HG02973 (cell line): ENCODE results near the gene NFATC1.
"Not testable (repeated sequence)": the region's sequence is repeated elsewhere in the genome, so short reads cannot be mapped to it uniquely, and the experiment has no call there.

Experiments used
- ATAC-seq: cut with Tn5 transposase; IDR thresholded peaks from one replicate; pipeline ENCODE4 v1.9.1; 2021; ENCODE audit warnings: moderate library complexity; ENCODE audit not compliant: unreplicated experiment

Gene NFATC1

DNA sequence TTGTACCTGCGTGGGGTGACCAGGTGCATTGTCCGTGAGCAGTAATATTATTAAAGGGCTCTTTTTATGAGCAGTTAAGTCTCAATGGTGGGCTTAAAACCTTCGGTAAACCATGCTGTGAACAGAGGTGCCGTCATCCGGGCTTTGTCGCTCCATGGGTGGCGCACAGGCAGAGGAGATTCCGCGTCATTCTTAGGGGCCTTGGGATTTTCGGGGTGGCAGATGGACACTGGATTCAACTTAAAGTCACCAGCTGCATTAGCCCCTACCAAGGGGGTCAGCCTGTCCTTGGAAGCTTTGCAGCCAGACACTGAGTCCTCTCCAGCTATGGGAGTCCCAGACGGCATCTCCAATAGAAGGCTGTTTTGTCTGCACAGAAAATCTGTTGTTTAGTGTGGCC, 107.7 kb downstream of the NFATC1 start:
- ATAC-seq, result no peak

DNA sequence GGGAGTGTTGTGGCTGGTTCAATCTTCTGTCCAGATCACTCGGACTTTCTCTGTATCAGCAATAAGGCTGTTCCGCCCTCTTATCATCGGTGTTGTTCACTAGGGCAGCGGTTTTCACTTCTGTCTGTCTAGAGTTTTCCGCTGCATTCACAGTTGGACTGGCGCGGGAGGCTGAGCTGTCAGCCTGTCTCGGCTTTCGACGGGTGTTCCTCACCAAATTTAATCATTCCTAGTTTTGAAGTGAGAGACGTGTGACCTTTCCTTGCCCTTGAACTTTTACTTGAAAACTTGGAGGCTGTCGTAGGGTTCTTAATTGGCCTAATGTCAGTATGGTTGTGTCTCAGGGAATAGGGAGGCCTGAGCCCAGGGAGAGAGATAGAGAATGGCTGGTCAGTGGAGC, 108.3 kb downstream of the NFATC1 start:
- ATAC-seq, result no peak

DNA sequence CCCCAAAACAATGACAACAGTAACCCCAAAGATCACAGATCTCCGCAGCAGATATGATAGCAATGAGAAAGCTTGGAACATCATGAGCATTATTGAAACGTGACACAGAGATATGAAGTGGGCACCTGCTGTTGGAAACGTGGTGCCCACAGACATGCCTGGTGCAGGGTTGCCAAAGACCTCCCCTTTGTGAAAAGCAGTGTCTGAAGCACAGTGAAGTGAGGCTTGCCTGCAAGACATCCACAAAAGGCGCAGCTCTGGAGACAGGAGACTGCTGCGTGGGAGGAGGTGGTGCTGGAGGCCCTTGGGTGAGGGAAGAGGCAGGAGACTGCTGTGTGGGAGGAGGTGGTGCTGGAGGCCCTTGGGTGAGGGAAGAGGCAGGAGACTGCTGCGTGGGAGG, 108.8 kb downstream of the NFATC1 start:
- ATAC-seq, result not testable (repeated sequence)

DNA sequence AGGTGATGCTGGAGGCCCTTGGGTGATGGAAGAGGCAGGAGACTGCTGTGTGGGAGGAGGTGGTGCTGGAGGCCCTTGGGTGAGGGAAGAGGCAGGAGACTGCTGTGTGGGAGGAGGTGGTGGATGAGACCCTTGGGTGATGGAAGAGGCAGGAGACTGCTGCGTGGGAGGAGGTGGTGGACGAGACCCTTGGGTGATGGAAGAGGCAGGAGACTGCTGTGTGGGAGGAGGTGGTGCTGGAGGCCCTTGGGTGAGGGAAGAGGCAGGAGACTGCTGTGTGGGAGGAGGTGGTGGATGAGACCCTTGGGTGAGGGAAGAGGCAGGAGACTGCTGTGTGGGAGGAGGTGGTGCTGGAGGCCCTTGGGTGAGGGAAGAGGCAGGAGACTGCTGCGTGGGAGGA, 109.7 kb downstream of the NFATC1 start:
- not testable (repeated sequence) for ATAC-seq

DNA sequence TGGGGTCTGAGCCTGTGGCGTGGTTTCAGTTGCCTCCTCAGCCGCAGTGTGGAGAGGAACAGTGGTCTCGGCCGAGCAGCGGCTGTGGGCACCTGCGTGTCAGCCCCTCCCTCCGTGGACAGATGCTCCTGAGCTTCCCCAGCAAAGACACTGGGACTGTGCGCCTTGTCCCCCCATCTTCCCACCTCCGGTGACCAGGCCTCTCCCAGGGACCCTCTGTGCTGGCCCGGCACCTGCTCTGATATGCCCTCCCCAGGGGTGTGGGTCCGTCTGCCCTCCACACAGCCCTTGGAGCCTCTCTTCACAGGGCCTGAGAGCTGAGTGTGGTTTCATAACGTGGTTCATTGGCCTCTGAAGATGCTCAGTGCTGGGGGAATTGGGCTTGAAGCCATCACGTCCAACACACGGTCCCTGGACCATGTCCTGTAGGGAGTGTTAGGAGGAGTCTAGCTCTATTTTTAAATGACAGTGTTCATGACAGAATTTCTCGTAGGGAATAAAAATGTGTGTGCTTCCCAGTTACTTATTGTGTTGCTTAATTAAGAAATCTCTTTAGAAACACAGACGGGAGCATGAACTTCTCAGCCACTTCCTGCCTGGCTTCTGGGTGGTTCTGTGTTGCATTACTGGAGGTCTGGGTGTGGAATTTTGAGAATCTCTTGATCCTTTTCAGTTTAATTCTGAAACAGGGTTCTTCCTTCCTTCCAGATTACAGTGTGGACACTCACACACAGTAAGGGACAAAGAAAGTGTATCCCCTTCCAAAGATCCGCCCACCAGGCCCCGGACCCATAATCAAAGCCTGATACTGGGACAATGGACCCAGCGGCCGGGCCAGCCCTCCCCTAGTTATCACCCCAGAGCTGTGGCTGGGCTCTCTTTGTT, 110.7 kb downstream of the NFATC1 start:
- no peak for ATAC-seq

DNA sequence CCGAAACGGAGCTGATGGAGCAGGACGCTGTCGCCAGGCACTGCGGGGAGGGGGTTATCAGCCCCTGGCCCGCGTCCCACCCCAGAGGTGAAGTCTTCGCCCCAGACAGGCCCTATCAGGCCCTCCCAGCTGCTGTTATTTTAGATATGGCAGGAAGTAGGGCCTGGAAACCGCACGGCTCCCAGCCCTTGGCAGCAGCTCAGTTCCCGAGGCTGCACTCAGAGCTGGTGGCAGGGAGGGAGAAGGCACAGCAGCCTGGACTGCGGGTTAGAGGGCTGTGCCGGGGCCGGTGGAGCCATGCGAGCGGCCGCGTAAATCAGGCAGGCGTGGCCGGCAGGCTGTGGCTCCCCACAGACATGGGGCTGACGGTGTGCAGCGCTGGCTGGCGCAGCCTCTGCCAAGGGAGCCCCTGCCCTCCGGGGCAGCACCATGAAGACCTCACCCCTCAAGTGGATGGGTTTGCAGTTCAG, 111.4 kb downstream of the NFATC1 start:
- no peak for ATAC-seq

DNA sequence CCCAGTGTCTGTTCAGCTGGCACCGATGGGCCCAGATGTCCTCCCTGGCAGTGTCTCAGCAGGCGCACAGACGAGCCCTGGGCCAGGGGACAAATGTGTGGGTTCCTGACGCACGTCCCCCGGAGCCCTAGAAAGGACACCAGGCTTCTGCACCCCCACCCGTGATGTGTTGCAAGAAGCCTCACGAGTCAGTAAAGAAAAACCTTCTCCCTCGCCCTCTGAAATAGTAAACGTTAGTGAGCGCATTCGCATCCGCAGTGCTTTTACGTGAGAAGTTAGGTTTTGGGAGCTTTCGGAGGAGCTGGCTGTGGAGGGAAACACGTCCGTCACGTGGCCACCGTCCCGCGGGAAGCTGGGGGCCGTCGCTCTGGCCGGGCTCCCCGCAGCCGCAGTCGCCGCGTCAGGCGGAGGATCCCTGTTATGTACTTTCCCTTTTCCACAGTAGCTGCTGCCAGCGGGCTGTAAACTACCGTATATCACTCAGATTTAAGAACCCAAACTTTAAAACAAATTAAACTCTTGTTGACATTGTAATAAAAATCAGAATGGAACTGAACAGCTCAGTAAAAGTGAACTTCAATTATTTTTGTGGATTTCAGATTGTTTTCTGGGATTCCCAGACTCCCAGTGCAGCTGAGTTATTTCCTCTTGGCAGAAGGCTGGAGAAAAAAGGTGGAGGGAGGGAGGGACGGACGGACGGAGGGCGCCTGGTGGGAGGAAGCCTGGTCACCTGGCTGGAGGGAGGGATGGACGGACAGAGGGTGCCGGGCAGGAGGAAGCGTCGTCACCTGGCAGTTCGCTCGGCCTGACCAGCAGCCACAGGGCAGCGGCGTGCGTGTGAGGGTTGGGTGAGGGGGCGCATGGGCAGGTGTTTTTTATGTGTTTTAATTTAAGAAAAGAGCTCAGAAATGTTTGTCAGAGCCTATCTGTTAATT, 112.1 kb downstream of the NFATC1 start:
- ATAC-seq, result no peak

DNA sequence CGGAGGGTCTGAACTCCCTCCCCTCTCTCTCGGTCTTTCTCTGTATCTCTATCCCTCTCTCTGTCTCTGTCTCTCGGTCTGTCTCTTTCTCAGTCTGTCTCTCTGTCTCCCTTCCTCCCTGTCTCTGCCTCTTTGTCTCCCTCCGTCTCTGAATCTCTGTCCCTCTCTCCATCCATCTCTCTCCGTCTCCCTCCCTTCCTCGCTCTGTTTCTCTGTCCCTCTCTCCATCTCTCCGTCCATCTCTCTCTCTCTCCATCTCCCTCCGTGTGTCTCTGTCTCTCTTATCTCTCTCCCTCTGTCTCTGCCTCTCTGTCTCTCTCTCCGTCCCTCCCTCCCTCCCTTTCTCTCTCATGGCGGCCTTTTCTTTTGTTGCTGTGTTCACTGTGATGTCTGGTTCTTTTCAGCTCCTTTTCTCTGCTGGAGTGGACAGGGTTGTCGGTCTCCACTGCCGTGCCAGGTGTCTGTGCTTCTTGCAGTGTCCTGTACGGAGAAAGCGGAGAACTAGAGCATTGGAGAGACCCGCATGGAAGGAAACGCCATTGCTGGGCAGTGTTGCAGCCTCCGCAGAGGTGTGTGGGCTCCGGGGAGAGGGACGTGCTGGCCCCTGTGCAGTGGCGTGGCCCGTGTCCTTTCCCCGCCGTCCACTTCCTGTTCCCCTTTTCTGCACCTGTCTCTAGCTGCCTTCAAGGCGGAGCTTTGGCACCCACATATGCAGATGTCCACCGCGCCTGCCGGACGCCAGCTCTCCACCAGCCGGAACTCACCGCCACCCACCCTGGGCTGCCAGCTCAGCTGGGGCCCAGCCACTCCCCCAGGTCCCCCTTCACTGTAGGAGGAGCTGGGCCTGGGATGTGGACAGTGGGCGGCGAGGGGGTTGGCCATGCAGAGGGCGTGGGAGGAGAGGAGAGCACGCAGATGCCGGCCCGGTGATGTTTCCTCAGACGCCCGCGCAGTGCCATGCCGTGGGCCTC, 113.1 kb downstream of the NFATC1 start:
- no peak for ATAC-seq

DNA sequence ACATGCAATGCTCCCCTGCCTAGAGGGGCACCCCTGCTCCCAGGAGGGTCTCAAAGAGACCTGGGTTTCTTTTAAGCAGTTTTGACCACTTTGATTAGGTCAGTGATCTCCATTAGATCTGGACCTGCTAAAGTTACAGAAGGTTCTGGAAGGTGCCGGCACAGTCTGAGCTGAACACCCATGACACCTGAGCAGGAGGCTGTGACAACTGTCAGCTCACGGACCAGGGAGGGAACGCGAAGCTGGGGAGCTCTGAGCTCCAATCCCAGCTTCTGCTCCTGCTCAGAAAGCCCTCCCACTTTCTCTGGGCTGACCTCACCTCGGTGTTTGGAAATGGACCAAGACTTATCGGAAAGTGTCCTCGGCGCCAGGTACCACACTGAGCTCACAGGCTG, 113.8 kb downstream of the NFATC1 start:
- ATAC-seq, result no peak

DNA sequence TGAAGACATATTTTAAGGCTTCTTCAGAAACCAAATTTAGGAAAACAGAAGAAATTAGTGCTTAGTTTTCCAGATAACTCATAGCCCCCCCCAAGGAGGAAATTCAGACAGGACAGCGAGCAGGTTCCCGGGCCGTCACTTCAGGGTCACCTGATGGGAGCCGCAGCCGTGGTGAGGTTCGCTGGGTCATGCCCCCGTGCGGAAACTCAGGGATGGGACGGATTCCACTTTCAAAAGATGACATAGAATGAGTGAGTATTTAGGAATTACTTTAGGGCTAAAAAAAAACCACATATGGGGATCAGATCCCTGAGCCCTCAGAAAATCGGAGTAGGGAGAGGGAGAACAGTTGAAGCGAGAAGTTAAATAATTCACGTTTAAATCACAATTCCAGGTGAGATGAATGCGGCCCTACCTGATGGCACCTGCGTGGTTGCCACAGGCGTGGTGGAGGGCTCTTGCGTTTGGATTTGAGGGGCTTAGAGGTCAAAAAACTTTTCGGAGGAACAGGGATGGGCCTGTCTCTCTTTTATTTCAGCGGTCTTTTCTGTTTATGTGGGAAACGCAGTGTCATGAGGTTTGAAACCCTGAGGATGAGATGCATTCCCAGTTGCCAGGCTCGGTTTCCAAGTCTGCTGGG, 114.4 kb downstream of the NFATC1 start:
- ATAC-seq, result no peak

DNA sequence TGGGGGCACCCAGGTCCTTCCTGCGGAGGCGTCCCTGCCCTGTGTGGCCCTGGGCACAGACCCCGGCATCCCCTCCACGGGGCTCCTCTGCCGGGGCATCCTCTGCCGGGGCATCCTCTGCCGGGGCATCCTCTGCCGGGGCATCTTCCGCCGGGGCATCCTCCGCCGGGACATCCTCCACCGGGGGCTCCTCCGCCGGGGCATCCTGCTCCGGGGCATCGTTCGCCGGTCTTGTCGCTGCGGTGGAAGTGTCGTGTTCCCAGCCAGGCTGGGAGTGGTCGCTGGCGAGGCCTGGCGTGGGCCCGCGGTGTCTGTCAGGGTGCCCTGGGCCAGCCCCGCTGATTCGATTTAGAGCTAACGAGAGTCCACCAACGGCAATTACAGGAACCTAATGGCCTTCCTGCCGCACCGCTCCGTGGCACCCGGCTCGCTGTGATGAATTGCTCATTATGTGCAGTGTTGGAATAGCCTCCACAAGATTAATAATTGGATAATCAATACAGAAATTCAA, 115.1 kb downstream of the NFATC1 start:
- no peak for ATAC-seq

DNA sequence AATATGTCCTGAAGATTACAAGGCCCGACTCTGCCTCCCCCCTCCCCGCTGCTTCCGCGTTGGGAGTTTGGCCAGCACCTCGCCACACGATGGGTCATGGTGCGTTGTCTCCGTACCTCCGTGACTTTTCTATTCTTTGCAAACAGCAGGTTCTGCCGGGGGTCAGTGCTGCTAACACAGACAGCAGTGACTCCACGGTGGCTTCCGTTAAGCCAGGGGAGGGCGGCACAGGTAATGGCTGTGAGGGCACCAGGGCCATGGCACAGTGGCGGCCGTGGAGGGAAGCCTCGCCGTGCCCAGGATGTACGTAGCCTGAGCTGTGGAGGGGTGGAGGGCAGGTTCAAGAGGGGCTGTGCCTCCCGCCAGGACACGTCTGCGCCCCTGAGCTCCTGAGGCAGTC, 115.5 kb downstream of the NFATC1 start:
- ATAC-seq, result no peak

DNA sequence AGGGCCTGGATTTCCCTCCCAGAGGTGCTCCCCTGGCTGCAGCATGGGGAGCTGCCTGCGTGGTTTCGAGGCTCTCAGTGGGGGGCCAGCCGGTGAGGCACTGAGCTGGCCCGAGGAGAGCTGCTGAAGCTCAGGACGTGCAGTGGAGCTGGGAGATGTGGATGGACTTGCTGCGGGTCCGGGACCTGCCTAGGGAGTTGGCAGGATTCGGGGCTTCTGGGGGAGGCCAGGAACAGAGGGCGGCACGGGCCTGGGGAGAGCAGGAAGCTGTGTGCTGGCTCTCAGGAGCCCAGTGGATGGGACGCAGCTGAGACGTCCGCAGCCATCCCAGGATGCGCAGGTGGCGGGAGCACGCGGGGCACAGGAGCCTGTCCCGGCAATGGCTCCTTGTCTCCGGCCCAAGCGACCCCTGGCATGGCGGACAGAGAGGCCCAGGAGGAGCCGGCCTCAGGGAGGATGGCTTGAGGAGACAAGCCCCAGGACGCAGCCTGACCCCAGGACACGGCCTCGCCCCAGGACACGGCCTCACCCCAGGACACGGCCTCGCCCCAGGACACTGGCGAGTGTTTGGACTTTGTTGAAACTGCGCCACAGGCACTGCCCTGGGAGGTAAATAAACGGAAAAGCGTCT, 116.1 kb downstream of the NFATC1 start:
- no peak for ATAC-seq

DNA sequence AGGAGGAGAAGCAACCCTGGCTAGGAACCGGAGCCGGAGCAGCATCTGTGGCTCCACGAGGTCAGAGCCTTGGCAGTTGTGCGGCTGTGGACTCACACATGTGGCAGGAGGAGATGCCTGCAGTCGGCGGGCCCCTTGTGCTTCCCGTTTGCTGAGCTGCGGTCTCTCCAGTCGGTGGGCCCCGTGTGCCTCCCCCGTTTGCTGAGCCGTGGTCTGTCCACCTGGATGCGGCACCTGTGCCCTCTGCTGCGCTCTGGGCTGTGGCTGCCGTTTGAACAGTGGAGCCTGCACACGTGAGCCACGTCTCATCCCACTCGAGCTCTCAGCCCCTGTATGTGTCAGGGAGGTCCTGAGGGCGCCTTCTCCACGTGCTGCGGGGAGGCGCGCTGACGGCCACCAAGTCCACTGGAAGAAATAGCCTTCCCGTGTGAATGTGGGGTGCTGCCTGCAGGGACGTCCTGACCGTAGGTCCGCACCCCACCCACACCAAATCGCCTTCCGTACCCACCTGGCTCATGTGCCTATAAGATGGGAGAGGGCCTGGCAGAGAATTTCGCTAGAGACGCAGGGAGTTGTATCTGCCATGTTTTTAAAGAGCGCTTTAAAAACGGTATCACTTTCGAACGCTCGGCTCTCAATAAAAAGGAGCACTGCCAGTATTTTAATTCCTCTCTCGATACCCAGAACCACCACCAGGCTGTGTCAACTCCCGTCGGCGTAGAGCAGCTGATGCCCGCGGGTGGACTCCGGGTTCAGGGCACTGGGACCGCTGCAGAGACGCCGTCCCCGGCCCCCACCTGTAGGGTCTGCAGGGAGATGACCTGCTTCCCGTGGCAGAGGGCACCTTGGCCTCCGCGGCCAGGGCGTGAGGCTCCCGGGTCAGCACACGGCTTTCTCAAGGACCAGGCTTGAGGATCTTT, 117.0 kb downstream of the NFATC1 start:
- ATAC-seq, result no peak

DNA sequence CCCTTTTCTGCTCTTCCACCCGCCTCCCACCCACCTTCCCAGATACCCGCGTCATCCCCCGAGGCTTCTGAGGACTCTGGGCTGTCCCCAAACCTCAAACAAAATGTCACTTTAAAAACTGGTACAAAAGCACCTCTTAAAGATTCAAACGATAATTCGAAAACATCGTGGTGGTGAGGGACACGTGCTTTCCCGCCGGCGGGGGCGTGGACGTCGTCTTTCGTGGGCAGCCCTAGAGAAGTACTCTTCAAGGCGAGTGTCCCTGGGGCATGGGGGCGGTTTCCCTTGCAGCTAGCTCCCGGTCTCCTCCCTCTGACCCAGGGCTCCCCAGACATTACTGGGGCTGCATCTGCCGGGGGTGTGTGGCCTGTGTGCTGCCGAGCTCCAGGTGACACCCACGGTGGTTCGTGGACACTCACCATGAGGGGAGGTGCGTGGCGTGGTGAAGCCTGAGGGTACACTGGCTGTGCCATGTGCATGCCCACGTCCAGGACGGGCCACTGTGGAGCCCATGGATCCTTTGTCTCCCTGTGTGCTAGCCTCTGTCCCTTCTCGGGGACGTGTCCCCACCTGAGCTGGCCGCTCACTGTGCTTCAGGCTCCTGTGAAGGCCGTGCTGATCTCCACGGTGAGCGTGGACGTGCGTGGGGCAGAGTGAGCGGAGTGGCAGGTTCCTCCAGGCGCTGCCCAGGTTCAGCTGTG, 117.8 kb downstream of the NFATC1 start:
- ATAC-seq, result no peak

DNA sequence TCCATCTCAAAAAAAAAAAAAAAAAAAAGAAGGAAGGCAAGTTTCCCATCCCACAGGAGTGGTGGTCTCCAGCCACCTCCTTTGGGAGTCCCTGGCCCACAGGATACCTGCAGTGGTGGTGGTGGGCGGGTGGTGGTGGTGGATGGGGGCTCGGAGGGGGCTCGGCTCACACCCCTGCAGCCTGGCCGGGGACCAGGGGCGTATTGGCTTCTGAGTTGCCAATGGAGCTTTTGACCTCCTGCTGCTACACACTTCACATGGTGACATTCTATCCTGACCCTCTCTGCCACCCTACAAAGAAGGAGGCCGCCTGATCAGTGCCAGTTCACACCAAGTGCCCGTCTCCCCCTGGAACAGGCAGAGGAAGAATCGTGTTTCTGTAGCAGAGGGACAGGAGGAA, 119.6 kb downstream of the NFATC1 start:
- no peak for ATAC-seq

DNA sequence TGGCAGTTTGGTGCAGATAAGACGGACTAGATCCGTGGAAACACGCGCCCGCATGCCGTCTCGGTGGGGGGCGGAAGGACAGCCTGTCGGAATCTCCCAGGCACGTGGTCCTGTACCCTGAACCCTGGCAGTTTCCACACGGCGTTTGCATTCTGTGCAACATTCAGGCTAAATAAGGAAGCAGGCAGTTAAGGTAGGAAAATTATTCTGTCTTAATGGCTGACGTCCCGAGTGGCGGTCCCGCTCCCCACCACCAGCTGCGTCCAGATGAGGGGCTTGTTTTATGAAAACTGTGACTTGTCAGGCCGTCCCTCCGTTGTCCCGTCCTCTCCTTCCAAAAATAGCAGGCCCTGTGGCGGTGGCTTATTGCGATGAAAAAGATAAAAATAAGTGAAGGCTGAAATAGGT, 120.2 kb downstream of the NFATC1 start:
- ATAC-seq, result no peak

DNA sequence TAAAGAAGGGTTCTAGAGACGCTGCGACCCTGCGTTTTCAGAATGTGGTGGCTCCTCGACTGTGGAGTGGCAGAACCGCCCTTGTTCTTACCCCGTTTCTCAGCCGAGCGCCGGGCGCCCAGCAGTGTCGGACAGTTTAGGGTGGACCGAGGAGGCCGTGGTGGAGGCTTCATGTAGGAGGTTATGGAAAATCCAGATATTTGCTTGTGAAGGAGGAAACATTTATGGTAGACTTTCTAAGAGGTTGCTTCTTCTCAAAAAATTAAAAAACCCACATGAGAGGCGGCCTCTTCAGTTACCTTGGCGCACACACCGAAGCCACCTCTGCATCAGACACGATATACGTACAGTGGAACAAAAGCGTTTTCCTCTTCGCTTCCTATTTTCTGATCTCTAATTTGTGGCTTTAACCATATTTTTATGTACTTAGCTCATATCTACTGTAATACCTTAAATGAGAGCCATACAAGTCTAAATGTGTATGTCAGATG, 120.8 kb downstream of the NFATC1 start:
- ATAC-seq, result no peak
